Natural killer cell (primary cell): ENCODE data around the gene TENM4. TPM values are rescaled to one million over a fixed set of nuclear protein-coding genes. Genes with fewer than 3 reads are reported as not detected.

Source experiments
- ATAC-seq, 3 donors: fragments of 150-1000 bp in 2 of 3; fragments of 200-7000 bp in 1 of 3; cut with Tn5 transposase; 1 replicate in 1 of 3; 2 replicates in 2 of 3; pipeline ENCODE4 v1.10.0; 2021; ENCODE audit warnings: mild to moderate bottlenecking in 2 of 3, moderate library complexity in 2 of 3
- DNase-seq, 2 donors: peaks; one replicate each; pipeline versions ENCODE4 v3.0.0 to v3.0.0-alpha.2; 2013 to 2021; ENCODE audit warnings: mixed read lengths in 1 of 2
- H3K27ac ChIP-seq: one replicate; pipeline ENCODE4 v1.5.1; 2013; ENCODE audit warnings: mild to moderate bottlenecking, low read length
- H3K27me3 ChIP-seq: one replicate; pipeline ENCODE4 v1.6.1; 2013; ENCODE audit warnings: low read length; ENCODE audit not compliant: control insufficient read depth, insufficient read depth
- H3K36me3 ChIP-seq: one replicate; pipeline ENCODE4 v1.6.1; 2013; ENCODE audit warnings: low read length; ENCODE audit not compliant: control insufficient read depth, insufficient read depth
- H3K4me1 ChIP-seq: one replicate; pipeline ENCODE4 v1.6.1; 2013; ENCODE audit warnings: low read length; ENCODE audit not compliant: control insufficient read depth, insufficient read depth
- H3K4me3 ChIP-seq: one replicate; pipeline ENCODE4 v1.5.1; 2013; ENCODE audit warnings: low read length
- H3K9me3 ChIP-seq: one replicate; pipeline ENCODE4 v1.6.1; 2013; ENCODE audit warnings: low read length; ENCODE audit not compliant: control insufficient read depth, insufficient read depth
- H3K27ac Mint-ChIP-seq, 2 donors: one replicate each; pipeline ENCODE4 v1.8.0; 2022; ENCODE audit warnings: mild to moderate bottlenecking in 2 of 2, mixed read lengths in 2 of 2, moderate library complexity in 1 of 2
- H3K27me3 Mint-ChIP-seq, 2 donors: one replicate each; pipeline ENCODE4 v1.8.0; 2022; ENCODE audit warnings: low read depth in 2 of 2, mixed read lengths in 2 of 2
- H3K36me3 Mint-ChIP-seq: one replicate; pipeline ENCODE4 v1.8.0; 2022; ENCODE audit warnings: mixed read lengths
- H3K4me1 Mint-ChIP-seq, 2 donors: one replicate each; pipeline ENCODE4 v1.8.0; 2022; ENCODE audit warnings: mixed read lengths in 2 of 2
- H3K4me3 Mint-ChIP-seq: one replicate; pipeline ENCODE4 v1.8.0; 2022; ENCODE audit warnings: mild to moderate bottlenecking, moderate library complexity, mixed read lengths
- H3K9me3 Mint-ChIP-seq, 2 donors: one replicate each; pipeline ENCODE4 v1.8.0; 2022; ENCODE audit warnings: mixed read lengths in 2 of 2
- WGBS: methylation state at CpG from one replicate; pipeline ENCODE4 v1.1.7; 2013; ENCODE audit warnings: missing lambda C conversion rate; ENCODE audit not compliant: insufficient coverage; 5-methylcytosine and 5-hydroxymethylcytosine counted together
- intact Hi-C: fragments of 100-400 bp; cut with micrococcal nuclease; formaldehyde crosslinking; loops from one replicate; pipeline ENCODE4 v1.14.2; 2022
- total RNA-seq, 4 donors: library from RNA; stranded (reverse); fragments of 120-200 nt in 1 of 4; gene quantifications; one replicate each; pipeline versions ENCODE4 v1.2.3 to v1.2.4, GENCODE V29; 2013 to 2022
- TF ChIP-seq, protein P1 (sequence below): fragments of 200-600 bp; IDR thresholded peaks from one replicate; pipeline ENCODE4 v1.8.0; 2022; ENCODE audit warnings: antibody characterized with exemption

TENM4 gene
- total RNA-seq, 3 donors from 2014 or later (not counting 1 experiment from before 2014, with no cell fraction given): 0.63 to 0.75 TPM; not detected in 1

DNA sequence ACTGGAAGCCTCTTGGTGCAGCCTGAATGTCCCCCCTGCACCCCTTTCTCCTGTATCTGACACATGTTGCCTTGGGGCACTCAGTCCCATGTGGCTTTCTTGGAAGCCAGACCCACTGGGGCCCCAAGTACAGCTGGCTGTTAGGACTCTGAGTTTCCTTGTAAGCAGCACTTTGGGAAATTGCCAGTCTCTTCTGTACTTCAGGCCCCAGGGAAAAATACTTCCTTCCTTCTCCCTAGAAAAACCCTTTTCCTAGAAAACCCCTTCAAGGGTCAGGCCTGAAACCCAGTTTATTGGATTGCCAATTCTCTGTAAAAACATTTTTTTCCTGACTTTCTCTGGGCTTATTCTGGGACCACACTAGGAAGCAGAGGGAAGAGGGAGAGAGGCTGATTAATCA lies 360.3 kb downstream of the TENM4 start:
- H3K4me1 ChIP-seq: no peaks in the 10 kb centered on the region
- H3K9me3 ChIP-seq: no peaks in the 10 kb centered on the region
- TF ChIP-seq, protein P1, sequence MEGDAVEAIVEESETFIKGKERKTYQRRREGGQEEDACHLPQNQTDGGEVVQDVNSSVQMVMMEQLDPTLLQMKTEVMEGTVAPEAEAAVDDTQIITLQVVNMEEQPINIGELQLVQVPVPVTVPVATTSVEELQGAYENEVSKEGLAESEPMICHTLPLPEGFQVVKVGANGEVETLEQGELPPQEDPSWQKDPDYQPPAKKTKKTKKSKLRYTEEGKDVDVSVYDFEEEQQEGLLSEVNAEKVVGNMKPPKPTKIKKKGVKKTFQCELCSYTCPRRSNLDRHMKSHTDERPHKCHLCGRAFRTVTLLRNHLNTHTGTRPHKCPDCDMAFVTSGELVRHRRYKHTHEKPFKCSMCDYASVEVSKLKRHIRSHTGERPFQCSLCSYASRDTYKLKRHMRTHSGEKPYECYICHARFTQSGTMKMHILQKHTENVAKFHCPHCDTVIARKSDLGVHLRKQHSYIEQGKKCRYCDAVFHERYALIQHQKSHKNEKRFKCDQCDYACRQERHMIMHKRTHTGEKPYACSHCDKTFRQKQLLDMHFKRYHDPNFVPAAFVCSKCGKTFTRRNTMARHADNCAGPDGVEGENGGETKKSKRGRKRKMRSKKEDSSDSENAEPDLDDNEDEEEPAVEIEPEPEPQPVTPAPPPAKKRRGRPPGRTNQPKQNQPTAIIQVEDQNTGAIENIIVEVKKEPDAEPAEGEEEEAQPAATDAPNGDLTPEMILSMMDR: no peak
- Mint-ChIP-seq H3K4me3 (no peak overlapping the region), H3K4me1 (no peaks in the 10 kb centered on the region), H3K27me3 (peaks cover 0 to 4% of the 10 kb centered on the region in 2 donors), H3K9me3 (no peaks in the 10 kb centered on the region), H3K27ac (no peak overlapping the region), H3K36me3 (no peaks in the 10 kb centered on the region)
- no peaks in the 10 kb centered on the region for H3K36me3 ChIP-seq
- H3K27ac ChIP-seq: no peak overlapping the region
- no peaks in the 10 kb centered on the region for H3K27me3 ChIP-seq
- intact Hi-C loops: no loop called here
- ATAC-seq: no peak
- H3K4me3 ChIP-seq: no peak overlapping the region
- no peak for DNase-seq

DNA sequence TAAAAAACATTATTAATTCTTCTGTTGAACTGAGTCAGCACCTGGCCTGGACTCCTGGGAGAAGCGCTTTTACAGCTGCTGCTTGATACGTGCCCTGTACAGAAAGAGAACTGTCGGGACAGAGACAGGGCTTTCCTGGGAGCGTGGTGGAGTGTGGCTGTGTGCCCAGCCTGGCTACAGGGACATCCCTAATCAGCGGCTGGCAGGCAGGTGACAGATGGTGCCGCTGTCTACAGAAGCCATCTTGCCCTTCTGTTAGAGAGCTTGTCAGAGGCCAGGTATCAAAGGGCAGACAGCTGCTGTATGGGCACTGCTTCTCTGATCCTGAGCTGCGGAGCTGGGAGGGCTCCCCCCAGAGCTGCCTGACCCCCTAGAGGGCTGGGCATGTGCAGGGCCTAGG lies 361.8 kb downstream of the TENM4 start:
- Mint-ChIP-seq H3K27ac (no peak overlapping the region), H3K9me3 (no peaks in the 10 kb centered on the region), H3K27me3 (peaks cover 0 to 4% of the 10 kb centered on the region in 2 donors), H3K4me1 (no peaks in the 10 kb centered on the region), H3K36me3 (no peaks in the 10 kb centered on the region), H3K4me3 (no peak overlapping the region)
- H3K9me3 ChIP-seq: no peaks in the 10 kb centered on the region
- H3K4me1 ChIP-seq: no peaks in the 10 kb centered on the region
- no peak overlapping the region for H3K27ac ChIP-seq
- intact Hi-C loops: no loop called here
- no peaks in the 10 kb centered on the region for H3K27me3 ChIP-seq
- TF ChIP-seq, protein P1: no peak
- H3K4me3 ChIP-seq: no peak overlapping the region
- no peak for DNase-seq
- no peaks in the 10 kb centered on the region for H3K36me3 ChIP-seq
- 91% methylated on average over 7 of the region's 7 CpGs for WGBS
- ATAC-seq: no peak

DNA sequence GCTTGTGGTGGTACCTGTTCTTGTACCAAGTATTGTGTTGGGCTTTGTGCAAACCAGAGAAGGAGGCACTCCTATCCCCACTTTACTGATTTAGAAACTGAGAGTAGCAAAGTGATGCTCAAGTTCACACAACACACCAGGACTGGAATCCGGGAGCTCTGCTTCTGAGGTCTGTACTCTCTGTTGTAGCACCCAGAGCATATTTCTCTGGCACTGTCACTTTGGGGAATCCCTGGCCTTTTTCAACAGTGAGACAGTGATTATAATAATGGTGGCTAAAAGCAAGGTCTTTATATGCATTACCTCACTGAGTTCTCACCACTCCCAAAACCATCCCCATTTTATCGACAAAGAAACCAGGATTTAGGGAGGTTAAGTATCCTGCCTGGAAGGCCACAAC lies 362.4 kb downstream of the TENM4 start:
- no peak overlapping the region for H3K4me3 ChIP-seq
- WGBS: 81% methylated on average over 2 of the region's 2 CpGs
- Mint-ChIP-seq H3K4me1 (no peaks in the 10 kb centered on the region), H3K27me3 (peaks cover 0 to 4% of the 10 kb centered on the region in 2 donors), H3K4me3 (no peak overlapping the region), H3K36me3 (no peaks in the 10 kb centered on the region), H3K27ac (no peak overlapping the region), H3K9me3 (no peaks in the 10 kb centered on the region)
- no peak for DNase-seq
- no peak overlapping the region for H3K27ac ChIP-seq
- intact Hi-C loops: no loop called here
- H3K4me1 ChIP-seq: no peaks in the 10 kb centered on the region
- TF ChIP-seq, protein P1: no peak
- no peaks in the 10 kb centered on the region for H3K27me3 ChIP-seq
- ATAC-seq: no peak
- no peaks in the 10 kb centered on the region for H3K9me3 ChIP-seq
- H3K36me3 ChIP-seq: no peaks in the 10 kb centered on the region

DNA sequence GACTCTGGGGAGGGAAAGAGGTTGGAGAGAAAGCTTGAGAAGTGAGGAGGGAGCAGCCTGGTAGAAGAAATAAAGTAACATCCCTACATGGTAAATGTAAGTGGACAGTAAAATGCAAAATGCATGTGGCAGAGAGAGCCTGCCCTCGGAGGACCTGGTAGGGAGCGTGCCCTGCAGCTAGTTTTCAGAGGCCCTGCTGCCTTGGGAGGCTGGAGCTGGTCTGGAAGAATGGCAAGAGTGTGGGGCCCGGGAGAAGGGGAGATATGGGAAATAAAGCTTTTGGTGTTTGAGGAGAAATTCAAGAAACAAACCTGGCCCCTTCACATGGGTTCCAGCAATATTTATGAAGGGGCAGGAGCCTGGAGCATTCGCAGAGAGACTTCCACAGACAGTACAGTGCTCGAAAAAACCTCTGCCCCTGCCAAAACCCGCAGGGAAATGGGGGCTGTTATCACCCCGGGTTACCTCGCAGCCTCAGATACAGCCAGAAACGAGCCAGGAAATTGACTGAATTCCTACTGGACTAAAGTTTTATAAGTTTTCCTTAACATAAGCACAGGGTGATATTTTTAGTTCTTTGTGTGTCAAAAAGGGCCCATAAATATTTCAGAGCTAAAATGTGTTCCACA lies 363.0 kb downstream of the TENM4 start:
- Histone ChIP-seq H3K27me3 (no peaks in the 10 kb centered on the region), H3K36me3 (no peaks in the 10 kb centered on the region), H3K4me3 (no peak overlapping the region), H3K27ac (no peak overlapping the region), H3K9me3 (no peaks in the 10 kb centered on the region), H3K4me1 (no peaks in the 10 kb centered on the region)
- Mint-ChIP-seq H3K4me3 (no peak overlapping the region), H3K9me3 (no peaks in the 10 kb centered on the region), H3K27me3 (peaks cover 0 to 4% of the 10 kb centered on the region in 2 donors), H3K36me3 (no peaks in the 10 kb centered on the region), H3K27ac (no peak overlapping the region), H3K4me1 (no peaks in the 10 kb centered on the region)
- DNase-seq: no peak
- ATAC-seq: no peak
- intact Hi-C loops: no loop called here
- WGBS: 59% methylated on average over 9 of the region's 9 CpGs
- TF ChIP-seq, protein P1: no peak
